ENCODE results near the gene ITGA5. TPM values are rescaled to one million over a fixed set of nuclear protein-coding genes. Genes with fewer than 3 reads are reported as not detected.

The ITGA5 gene
- total RNA-seq, 1 experiment from 2014 or later: 49.1 TPM

DNA sequence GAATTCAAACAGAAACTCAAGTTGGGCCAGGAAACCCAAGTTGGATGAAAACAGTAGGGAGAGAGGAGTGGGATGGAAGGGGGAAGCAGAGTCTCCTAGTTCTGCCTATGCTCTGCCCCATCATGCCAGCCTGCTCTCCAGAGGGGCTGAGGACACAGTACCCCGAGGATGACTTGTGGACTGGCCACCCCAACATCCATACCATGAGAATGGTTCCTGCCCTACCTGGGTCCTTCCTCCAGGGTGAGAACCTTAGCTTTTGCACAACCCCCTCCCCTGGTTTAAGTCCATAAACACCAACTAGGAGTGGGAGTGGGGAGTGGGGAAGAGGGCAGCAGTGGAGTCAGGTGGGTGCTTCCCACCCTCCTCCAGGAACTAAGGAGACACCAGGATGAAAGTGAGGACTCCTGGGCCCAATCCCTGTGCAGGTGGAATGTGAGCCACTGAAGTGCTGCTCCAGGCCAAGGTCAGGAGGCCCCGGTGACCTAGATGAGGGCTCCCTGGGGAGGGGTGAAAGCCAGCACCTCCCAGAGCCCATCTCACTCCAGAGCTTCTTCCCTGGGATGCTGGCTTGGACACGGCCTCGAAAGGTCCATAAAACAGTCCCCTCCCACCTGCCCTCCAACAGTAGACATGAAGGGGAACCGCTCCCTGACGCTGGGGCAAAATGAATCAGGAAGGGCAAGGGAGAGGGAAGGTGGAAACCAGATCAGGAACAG is 41.1 kb downstream of the ITGA5 start:
- in situ Hi-C loops (cut with HindIII; ENCODE audit: low sequenced_read_pairs): no loop called here
- DNase-seq (ENCODE audit: low spot score): no peak

DNA sequence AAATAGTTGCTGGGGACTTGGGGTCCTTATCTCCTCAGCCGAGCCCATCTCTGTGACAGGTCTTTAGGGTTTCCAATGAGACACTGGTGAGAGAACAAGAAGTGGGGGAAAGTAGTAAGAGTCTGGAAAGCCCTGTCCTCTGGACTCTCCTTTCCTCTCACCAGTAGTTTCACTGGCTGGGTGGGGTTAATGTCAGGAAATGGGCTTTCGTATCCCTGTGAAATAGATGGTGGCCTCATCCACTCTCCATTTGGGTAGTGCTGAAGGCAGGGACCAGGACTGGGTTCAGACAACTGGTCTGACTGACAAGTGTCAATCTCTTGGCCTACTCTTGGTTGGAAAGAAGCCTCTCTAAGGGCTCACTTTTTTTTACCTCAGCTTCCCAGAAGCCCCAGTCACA is 42.1 kb downstream of the ITGA5 start:
- no peak for DNase-seq (ENCODE audit: low spot score)
- in situ Hi-C loops (cut with HindIII; ENCODE audit: low sequenced_read_pairs): no loop called here

DNA sequence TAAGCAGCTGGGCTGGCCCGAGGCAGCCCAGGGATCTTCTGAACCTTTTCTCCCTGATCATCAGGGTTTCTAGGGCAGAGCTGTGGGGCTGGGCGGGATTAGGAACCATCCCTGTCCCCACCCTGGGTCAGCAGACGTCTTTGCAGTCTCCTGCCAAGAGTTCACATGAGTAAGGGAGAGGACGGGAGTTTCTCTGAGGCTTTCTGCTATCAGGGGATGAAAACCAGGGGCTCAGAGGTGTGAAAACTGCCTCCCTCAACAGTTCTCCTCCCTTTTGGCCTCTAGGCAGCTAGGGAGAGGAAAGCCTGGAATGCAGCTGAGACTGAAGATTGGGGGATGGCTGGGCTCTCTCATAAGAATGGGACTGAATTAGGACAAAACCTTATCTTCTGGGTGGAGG is 42.5 kb downstream of the ITGA5 start:
- in situ Hi-C loops (cut with HindIII; ENCODE audit: low sequenced_read_pairs): no loop called here
- no peak for DNase-seq (ENCODE audit: low spot score)

DNA sequence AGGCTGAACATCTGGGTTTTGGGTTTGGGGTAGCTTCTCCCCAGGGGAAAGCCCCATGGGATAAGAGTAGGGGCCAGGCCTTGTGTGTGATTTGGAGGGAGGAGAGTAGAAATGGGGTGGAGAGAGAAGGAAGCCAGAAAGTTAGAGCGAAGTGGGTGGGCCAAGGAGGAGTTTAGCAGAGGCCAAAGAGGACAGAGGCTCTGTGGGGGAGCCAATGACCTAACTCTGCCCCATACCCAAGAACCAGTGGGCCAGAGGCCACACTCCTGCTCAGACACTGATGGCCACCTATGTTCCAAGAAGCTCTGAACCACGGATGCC is 43.8 kb downstream of the ITGA5 start:
- in situ Hi-C loops (cut with HindIII; ENCODE audit: low sequenced_read_pairs): no loop called here

DNA sequence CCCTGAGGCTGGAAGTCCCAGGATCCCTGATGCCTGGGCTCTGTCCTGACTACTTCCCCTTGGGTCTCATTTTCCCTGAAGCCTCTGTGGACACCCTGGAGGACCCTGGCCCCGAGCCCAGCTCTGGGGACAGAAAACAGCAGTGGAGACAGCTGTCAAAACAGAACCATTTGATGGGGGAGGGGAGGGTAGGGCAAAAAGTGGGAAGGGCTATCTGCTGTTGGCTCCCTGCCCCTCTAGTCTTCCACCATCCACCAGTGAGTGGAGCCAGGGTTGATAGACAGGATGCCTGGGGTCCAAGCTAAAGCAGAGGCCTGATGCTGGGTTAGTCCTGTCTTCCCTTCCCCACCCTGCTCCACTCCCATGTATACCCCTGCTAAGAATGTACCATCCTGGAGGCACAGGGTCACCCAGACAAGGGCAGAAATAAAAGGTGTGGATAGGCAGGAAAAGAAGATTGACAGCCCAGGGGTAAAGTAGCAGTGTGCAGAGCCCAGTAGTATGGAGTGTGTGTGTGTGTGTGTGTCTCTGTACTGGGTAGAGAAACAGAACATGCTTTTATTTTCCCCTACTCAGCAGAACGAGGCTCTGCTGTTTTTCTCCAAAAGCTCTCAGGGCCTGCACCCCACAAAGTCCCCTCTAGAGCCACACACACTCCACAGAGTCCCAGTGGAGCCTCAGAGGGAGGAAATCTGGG is 44.4 kb downstream of the ITGA5 start:
- no peak for DNase-seq (ENCODE audit: low spot score)
- in situ Hi-C loops (cut with HindIII; ENCODE audit: low sequenced_read_pairs): loop anchor here (25.0 kb wide), 1 partner anchor 162 kb away; no protein-coding TSS in a partner anchor

More for the DNA sequence above, 43.8 kb downstream of the ITGA5 start:
- no peak for DNase-seq (ENCODE audit: low spot score)

DNA sequence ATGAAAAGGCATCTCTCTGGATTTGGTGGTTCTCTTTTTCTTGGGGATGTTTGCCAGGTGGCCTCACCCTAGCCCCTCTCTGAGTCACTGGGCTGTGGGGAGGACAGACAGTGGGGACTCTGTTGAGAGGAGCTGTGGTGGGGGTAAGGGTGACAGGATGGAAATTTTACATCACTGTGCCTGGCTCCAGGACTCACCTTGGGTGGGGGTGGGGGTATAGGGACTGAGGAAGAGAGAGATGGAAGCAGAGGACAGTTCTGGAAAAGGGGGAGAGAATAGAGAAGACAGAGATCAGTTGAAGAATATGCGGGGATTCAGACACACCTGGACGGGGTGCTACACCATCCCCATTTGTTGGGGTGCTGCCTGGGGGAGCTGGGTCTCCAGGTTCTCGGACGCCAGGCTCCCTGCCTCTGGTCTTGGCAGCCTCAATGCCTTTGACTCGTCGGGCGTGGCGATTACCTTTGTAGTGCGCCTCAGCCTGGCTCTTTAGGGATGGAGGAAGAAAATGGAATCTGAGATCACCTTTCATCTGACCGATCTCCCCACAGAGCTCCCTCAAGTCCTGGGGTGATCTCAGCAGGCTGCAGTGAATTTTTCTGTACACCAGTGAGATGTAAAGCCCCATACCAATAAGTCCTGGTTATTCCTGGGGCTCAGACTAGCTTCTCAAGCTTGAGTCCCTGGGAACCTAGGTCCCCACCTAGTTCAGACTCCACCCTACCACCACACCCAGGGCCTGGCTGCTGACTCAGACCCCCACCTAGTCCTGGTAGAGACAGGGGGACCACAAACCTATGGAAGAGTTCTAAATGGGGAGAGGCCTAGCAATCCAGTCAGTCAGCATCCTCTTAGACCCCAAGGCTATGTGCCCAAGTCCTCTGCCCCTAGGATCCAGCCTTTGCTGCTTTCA is 45.2 kb downstream of the ITGA5 start:
- DNase-seq (ENCODE audit: low spot score): no peak
- in situ Hi-C loops (cut with HindIII; ENCODE audit: low sequenced_read_pairs): loop anchor here (25.0 kb wide), 1 partner anchor 162 kb away; no protein-coding TSS in a partner anchor

DNA sequence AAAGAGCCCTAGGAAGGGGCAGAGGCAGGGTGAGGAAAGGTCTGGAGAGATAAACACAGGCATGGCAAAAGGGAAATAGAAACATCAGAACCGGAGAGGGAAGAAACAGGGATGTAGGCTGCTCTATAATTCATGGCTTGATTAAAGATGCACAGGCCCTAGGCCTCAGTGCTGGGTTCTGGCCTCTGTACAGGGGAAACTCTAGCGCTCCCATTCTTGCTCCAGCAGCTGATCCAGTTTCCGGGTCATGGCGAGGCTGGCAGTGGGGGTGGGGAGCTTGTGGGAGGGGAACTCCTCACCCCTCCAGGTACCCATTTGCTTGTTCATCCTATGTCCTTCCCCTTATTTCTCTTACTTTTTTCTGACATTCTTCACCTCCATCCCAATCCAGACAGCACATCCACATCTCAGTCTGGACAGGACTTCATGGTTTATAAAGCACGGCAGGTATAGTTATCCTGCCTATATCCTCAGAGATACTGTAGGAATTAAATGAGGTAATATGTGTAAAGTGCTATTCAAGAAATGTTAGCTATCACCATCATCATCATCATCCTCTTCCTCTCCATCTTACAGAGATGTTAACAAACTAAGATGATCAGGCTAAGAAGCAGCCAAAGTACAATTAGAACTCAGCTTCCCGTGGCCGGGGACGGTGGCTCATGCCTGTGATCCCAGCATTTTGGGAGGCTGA is 46.8 kb downstream of the ITGA5 start:
- no peak for DNase-seq (ENCODE audit: low spot score)
- in situ Hi-C loops (cut with HindIII; ENCODE audit: low sequenced_read_pairs): loop anchor here (25.0 kb wide), 1 partner anchor 160 kb away; no protein-coding TSS in a partner anchor

DNA sequence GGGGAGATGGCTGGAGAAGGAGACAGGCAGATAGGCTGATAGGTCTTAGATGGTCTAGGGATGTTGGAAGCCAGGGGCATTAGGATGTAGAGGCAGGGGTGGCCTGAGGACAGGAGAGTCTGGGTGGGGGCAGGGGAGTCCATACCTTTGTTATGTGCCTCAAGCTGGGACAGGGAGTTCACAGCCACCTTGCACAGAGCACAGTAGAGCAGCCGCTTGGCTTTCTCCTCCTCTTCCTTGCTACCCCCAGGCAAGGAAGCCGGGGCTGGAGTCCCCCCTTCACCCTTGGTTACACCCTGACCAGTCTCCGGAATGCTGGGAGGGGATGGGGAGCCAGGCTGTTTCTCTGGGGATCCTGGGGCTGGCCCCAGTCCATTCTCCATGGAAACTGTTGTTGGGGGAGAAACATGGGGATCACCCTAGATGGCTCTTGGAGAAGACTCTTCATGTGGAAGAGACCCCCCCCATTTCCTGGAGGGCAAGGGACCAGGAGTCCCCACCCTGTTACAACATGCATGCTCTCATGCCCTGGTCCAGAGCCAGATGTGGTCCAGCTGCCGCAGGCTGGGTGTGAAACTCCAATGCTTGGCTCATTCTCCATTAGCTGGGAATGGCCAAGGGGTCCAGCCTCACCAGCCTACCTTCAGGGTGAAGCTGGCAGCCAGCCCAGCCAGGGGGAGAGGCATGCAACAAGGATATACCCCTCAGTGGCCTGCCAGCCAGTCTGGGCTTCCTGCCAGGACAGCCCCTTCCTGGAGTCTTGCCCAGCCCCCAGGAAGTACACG is 47.5 kb downstream of the ITGA5 start:
- no peak for DNase-seq (ENCODE audit: low spot score)
- in situ Hi-C loops (cut with HindIII; ENCODE audit: low sequenced_read_pairs): loop anchor here (25.0 kb wide), 1 partner anchor 159 kb away; no protein-coding TSS in a partner anchor

DNA sequence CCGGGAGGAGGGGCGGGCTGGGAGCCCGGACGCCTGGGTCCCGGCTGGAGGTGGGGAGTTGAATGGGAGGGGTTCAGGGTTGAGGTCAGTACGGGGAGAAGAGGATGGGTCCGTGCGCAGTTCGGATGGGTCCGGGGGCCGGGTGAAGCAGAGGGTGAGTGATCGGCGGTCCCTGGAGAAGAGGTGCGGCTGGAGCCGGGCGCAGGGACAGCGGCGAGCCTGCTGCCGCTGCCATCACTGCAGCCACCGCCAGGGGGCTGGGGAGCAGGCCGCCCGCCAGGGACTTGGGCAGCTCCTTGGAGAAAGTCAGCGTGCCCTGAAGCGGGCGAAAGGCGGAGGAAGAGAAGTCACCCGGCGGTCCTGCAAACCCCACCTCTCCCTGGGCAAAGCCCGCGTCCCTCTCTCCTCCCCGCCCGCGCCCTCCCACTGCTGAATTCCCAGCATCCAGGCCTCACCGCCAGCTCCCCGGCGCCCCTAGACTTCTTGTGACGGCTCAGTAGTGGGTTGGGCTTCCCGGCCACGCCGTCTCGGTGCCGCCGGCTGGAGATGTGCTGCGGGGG is 48.8 kb downstream of the ITGA5 start:
- DNase-seq (ENCODE audit: low spot score): peak; percentile 69
- in situ Hi-C loops (cut with HindIII; ENCODE audit: low sequenced_read_pairs): loop anchor here (25.0 kb wide), 1 partner anchor 158 kb away; no protein-coding TSS in a partner anchor

DNA sequence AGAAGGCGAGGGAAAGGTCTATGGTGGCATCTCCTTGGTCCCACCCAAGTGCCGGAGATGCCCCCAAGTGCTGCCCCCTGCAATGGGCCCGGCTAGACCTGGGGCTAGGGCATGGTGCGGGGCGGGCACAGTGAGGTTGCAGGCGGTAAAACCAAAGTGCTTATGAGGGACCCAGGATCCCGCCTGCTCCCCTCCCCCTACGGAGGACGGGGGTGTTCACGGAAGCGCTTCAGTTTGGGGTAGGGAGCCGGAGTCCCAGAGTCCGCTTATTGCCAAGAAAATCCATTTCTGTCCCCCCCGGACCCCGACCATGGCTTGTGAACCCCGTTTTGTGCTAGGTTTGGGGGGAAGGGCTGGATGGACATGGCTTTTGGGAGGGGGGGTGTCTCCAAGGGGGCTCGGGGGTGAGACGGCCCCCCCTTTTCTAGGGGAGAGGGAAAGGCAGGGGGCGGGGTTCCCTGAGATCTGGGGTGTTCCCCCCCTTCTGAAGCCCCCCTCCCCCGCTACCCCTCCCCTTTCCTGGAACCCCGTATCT is 49.4 kb downstream of the ITGA5 start:
- in situ Hi-C loops (cut with HindIII; ENCODE audit: low sequenced_read_pairs): loop anchor here (25.0 kb wide), 1 partner anchor 157 kb away; no protein-coding TSS in a partner anchor
- DNase-seq (ENCODE audit: low spot score): no peak

DNA sequence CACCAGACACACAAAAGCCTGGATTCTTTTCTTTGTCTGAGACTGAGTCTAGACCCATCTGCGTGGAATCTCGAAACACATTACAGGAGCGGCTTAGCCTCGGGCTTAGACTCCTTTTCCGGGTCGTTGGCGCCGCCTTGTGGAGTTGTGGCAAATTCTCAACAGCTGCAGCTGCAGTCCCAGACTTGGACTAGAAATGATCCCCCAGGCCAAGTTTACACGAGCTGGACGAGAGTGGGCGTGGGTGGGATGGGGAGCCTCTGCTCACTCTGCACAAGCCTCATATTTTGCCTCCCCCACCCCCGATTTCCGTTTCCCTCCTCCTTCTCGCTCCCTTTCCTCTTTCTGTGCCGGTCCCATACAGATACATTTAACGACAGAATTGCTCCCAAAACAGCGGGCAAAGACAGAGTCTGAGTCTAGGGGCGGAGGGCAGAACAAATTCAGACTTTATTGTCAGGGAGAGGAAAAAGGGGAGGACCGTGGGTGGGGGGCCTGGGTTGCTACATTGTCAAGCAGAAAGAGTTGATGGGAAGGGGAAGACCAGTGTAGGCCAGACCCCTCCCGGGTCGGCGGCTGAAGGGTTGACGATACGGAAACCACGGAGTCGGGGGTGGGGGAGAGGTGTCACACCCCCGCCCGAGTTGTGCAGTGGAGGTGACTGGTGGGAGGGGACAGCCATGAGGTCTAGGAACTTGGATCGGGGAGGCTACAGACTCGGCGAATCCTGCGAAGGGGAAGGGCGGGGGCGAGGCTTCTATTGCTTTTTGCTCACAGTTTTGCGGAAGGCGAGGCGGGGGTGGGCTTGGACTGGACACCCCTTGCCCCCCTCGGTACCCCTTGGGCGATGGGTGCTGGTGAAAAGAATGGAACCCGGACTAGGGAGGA is 50.1 kb downstream of the ITGA5 start:
- DNase-seq (ENCODE audit: low spot score): peak; percentile 85
- in situ Hi-C loops (cut with HindIII; ENCODE audit: low sequenced_read_pairs): loop anchor here (25.0 kb wide), 1 partner anchor 157 kb away; no protein-coding TSS in a partner anchor

DNA sequence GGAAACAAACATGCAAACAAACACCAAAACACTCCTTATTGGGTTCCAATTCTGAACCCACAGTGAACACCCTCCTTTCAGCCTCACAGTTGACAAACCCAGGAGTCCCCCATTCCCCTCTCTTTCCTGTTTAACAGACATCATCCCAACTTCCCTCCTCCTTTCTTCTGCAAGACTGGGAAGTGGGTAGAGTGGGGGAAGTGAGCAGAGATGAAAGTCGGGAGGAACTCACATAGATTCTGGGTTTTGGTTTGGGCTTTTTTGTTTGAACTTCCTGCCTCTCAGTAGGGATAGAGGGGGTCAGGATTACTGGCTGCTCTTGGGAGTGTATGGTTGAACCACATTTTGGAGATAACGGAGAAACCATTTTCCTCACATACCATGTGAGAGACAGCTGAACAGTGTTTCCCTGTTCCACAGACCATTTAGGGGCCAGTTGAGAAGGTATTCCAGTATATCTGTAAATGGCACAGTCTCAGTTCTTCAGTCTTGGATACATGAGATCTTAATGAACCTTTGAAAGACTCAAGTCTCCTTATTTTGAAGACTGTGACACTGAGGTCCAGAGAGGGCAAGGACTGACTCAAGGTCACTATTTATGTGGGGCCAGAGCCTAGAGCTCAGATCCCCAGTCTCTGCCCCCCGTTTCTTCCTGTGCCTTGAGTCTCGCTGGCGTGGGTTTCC is 50.9 kb downstream of the ITGA5 start:
- no peak for DNase-seq (ENCODE audit: low spot score)
- in situ Hi-C loops (cut with HindIII; ENCODE audit: low sequenced_read_pairs): loop anchor here (25.0 kb wide), 1 partner anchor 156 kb away; no protein-coding TSS in a partner anchor

DNA sequence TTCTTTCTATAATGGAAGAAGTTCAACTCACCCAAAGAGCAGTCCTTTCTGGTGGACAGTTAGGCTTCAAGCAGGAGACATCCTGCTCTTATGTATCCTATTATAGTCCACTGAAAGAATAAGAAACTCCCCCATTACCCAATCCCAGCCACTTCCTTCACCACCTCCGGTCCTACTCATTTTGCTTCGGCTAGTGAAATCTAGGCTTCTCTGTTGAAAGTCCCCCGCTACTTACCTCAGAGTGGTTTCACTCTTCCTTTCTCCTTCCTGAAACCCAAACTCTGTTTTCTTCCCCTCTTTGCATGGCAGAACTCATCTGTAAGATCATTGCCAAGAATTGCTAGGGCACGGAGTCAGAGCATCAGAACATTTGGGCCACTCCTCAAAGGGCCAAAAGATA is 54.7 kb downstream of the ITGA5 start, which contains the start of gene GPR84:
Gene GPR84 (minus strand): TSS at position 74 of the 400 bp plus-strand sequence. CDS start 635 bp downstream, outside the sequence.
- no peak for DNase-seq (ENCODE audit: low spot score)
- in situ Hi-C loops (cut with HindIII; ENCODE audit: low sequenced_read_pairs): loop anchor here (25.0 kb wide), 1 partner anchor 152 kb away; no protein-coding TSS in a partner anchor

DNA sequence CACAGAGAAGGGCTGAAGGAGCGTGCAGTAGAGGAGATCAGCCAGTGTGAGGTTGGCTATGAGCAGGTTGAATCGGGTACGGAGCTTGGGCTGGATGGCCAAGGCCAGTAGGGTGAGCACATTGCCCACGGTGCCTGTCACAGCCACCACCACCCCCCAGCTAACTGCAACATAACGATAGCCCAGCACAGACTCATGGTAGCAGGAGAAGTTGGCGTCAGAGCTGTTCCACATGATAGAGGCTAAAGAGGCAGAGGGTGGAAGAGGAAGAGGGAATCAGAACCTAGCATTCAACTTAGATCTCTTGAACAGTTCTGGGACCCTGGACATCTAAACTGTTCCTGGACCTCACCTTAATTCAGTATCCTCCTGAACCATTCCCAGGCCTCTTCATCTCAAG is 55.4 kb downstream of the ITGA5 start:
- DNase-seq (ENCODE audit: low spot score): no peak
- in situ Hi-C loops (cut with HindIII; ENCODE audit: low sequenced_read_pairs): loop anchor here (25.0 kb wide), 1 partner anchor 151 kb away; no protein-coding TSS in a partner anchor

DNA sequence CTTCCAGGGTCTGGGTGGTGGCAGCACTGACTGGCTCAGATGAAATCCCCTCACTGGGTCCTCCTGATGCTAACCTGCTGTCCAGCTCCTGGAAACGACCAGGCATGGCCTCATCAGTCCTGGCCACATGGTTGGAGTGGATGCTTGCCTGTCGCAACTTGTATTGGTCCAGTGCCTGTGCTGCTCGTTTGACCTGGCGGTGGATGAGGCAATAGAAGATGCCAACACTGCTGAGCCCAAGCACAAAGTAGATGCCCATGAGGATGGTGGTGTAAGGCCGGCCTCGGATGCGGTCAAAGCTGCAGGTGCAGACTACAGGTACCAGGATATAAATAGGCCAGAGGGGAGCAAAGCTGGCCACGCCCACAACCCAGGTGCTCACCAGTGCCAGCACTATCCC is 56.0 kb downstream of the ITGA5 start:
- DNase-seq (ENCODE audit: low spot score): no peak
- in situ Hi-C loops (cut with HindIII; ENCODE audit: low sequenced_read_pairs): loop anchor here (25.0 kb wide), 1 partner anchor 151 kb away; no protein-coding TSS in a partner anchor

All from G401 (cell line).